Measurements from ENCODE around the gene MNAT1. TPM values are rescaled to one million over a fixed set of nuclear protein-coding genes. Genes with fewer than 3 reads are reported as not detected.

MNAT1 gene
- total and polyA plus RNA-seq, 9 of the 15 experiments (the other 6 are each of a cell fraction or from before 2014, with no cell fraction given), result 37.8 to 83.3 (median 60.4) TPM

GRCh38 chr14:60867503-60868172 lies 133.1 kb downstream of the MNAT1 start:
- no peak overlapping the region for H3K27ac ChIP-seq (ENCODE audit: extremely low read depth, low read depth, low read length)
- in situ Hi-C loops (cut with MboI), result no loop called here
- TF ChIP-seq DNMT1 (IDR thresholded peaks at IDR 0.05), result no peak
- no peak for TF ChIP-seq ARID3B (CRISPR knock-in tag; IDR thresholded peaks at IDR 0.05; ENCODE audit: borderline replicate concordance)
- no peak for TF ChIP-seq EWSR1 (IDR thresholded peaks at IDR 0.05; ENCODE audit: borderline replicate concordance, low read depth, partially characterized antibody)
- no peak for TF ChIP-seq SRSF7 (optimal IDR thresholded peaks at IDR 0.05; ENCODE audit: low read depth, low read length)
- TF ChIP-seq KAT7 (CRISPR knock-in tag; IDR thresholded peaks at IDR 0.05; ENCODE audit: borderline replicate concordance), result no peak
- TF ChIP-seq SREBF1 (IDR thresholded peaks at IDR 0.05; ENCODE audit: borderline replicate concordance, low read depth, low read length), result no peak
- no peak for TF ChIP-seq ARID4B (CRISPR knock-in tag; IDR thresholded peaks at IDR 0.05)
- no peak for TF ChIP-seq FOXP4 (CRISPR knock-in tag; IDR thresholded peaks at IDR 0.05; ENCODE audit: borderline replicate concordance)
- TF ChIP-seq CEBPG (CRISPR knock-in tag; IDR thresholded peaks at IDR 0.05), result no peak
- TF ChIP-seq CEBPG (tag; conservative IDR thresholded peaks at IDR 0.05 in 1 of 2, IDR thresholded peaks at IDR 0.05 in 1 of 2), result no peak
- TF ChIP-seq RB1 (IDR thresholded peaks at IDR 0.05; ENCODE audit: low read depth), result no peak
- TF ChIP-seq POLR3G (IDR thresholded peaks at IDR 0.05; ENCODE audit: extremely low read depth, insufficient read length, insufficient replicate concordance), result no peak
- no peak for TF ChIP-seq HMG20A (CRISPR knock-in tag; conservative IDR thresholded peaks at IDR 0.05)
- no peak for TF ChIP-seq GTF2E2 (tag; IDR thresholded peaks at IDR 0.05)

More at GRCh38 chr14:60867503-60868172, 133.1 kb downstream of the MNAT1 start:
- no peak overlapping the region for H3K9ac ChIP-seq (ENCODE audit: insufficient read depth in 1 of 2, low read depth in 2 of 2, low read length in 2 of 2)
- H3K9me1 ChIP-seq (ENCODE audit: control insufficient read depth, insufficient read depth, low read length), result no peaks in the 10 kb centered on the region
- H3K4me2 ChIP-seq (ENCODE audit: insufficient read depth, low read length), result no peak overlapping the region
- FAIRE-seq, result no peak
- no peak for DNase-seq (ENCODE audit: extremely low read depth in 1 of 4, low spot score in 3 of 4)
- no peak overlapping the region for H3K4me3 ChIP-seq
- no peaks in the 10 kb centered on the region for H3K79me2 ChIP-seq (ENCODE audit: control insufficient read depth, insufficient read depth, low read length)
- intact Hi-C loops (cut with micrococcal nuclease), result no loop called here
- no peak for ATAC-seq
- ChIA-PET POLR2A (no interaction called here), CTCF (ENCODE audit: low intra/inter-chr PET ratio) (no interaction called here)
- BruUV-seq (replicated peaks), result no TSS peak
- no peaks in the 10 kb centered on the region for H3K27me3 ChIP-seq (ENCODE audit: control insufficient read depth in 2 of 2, insufficient read depth in 2 of 2, low read length in 2 of 2)
- H3K36me3 ChIP-seq (ENCODE audit: control insufficient read depth, insufficient read depth, low read length), result no peaks in the 10 kb centered on the region
- no peak overlapping the region for H2AFZ ChIP-seq (ENCODE audit: low read depth, low read length)
- H4K20me1 ChIP-seq (replicated peaks; ENCODE audit: control insufficient read depth, insufficient read depth, low read length), result no peaks in the 10 kb centered on the region
- no peaks in the 10 kb centered on the region for H3K4me1 ChIP-seq (replicated peaks in 1 of 2; ENCODE audit: control insufficient read depth in 2 of 2, insufficient read depth in 2 of 2, low read length in 2 of 2)
- H3K9me3 ChIP-seq (replicated peaks; ENCODE audit: control insufficient read depth, insufficient read depth, low read depth, low read length), result no peaks in the 10 kb centered on the region

Data from K562 (cell line).